ENCODE results near the gene TSPAN18.

DNA sequence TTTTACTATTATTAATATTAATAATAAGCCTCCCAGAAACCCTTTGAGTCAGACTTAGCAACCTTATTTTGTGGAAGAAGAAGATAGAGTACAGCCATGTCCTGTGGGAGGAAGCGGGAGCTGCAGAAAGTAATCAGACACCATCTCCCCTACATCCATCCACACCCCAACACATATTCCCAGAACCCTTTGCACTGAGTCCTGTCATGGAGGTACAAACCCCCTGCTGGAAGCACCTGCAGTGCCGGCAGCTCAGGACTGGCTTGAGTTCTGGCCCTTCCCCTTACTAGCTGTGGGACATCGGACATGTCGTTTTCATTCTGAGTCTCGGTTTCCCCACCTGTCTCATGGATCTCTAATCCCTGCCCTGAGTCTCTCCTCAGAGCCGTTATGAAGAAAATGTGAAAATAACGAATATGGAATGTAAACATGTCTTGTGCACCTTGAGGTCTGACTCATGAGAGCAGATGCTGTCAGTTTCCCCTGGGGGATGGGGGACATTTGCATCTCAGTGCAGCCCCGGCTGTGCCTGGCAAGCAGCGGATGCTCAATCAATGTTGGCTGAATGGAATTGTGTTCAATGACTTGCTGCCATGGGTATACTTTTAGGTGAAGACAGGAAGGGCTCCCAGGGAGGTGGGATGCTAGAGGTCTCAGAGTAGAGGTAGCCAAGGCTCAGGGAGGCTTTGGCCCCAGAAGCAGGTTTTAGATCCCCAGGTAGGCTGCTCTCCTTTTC is 178.5 kb downstream of the TSPAN18 start:
- TF ChIP-seq, protein P1, sequence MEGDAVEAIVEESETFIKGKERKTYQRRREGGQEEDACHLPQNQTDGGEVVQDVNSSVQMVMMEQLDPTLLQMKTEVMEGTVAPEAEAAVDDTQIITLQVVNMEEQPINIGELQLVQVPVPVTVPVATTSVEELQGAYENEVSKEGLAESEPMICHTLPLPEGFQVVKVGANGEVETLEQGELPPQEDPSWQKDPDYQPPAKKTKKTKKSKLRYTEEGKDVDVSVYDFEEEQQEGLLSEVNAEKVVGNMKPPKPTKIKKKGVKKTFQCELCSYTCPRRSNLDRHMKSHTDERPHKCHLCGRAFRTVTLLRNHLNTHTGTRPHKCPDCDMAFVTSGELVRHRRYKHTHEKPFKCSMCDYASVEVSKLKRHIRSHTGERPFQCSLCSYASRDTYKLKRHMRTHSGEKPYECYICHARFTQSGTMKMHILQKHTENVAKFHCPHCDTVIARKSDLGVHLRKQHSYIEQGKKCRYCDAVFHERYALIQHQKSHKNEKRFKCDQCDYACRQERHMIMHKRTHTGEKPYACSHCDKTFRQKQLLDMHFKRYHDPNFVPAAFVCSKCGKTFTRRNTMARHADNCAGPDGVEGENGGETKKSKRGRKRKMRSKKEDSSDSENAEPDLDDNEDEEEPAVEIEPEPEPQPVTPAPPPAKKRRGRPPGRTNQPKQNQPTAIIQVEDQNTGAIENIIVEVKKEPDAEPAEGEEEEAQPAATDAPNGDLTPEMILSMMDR (IDR thresholded peaks at IDR 0.05) = no peak
- no peak for TF ChIP-seq EP300 (IDR thresholded peaks at IDR 0.05)

Measured in ovary (tissue), 3 donors.